Cardiac fibroblast (primary cell): ENCODE data around the gene TAGLN2.
A peak's percentile ranks its signal among the peaks of the same experiment; 100 is the strongest.

ENCODE experiments used
- DNase-seq, 2 donors: peaks; one replicate each; pipeline versions ENCODE4 v3.0.0 to v3.0.0-alpha.2; 2010; ENCODE audit warnings: low read depth in 2 of 2
- H3K4me3 ChIP-seq, 2 donors: replicated peaks in 1 of 2; 1 replicate in 1 of 2; 2 replicates in 1 of 2; pipeline ENCODE4 v1.5.1; 2011; ENCODE audit warnings: low read depth in 2 of 2, low read length in 2 of 2, mild to moderate bottlenecking in 2 of 2, moderate library complexity in 1 of 2
- CTCF ChIP-seq: IDR thresholded peaks from one replicate; pipeline ENCODE4 v1.5.1; 2011; ENCODE audit warnings: low read depth, mild to moderate bottlenecking, low read length, inconsistent platforms

Gene TAGLN2

GRCh38 chr1:159896546-159896930, 28.8 kb downstream of the TAGLN2 start:
- no peak for TF ChIP-seq CTCF
- H3K4me3 ChIP-seq, result no peak overlapping the region
- no peak for DNase-seq

- no peak overlapping the region for H3K4me3 ChIP-seq
- no peak for DNase-seq
- TF ChIP-seq CTCF, result no peak
Measured at GRCh38 chr1:159895836-159896545, 29.3 kb downstream of the TAGLN2 start.

- H3K4me3 ChIP-seq, result no peak overlapping the region
- no peak for DNase-seq
- TF ChIP-seq CTCF, result no peak
Measured at GRCh38 chr1:159895286-159895685, 30.0 kb downstream of the TAGLN2 start.

- DNase-seq, result no peak
- TF ChIP-seq CTCF, result no peak
- no peak overlapping the region for H3K4me3 ChIP-seq
Measured at GRCh38 chr1:159892944-159893343, 32.4 kb downstream of the TAGLN2 start.

DNA sequence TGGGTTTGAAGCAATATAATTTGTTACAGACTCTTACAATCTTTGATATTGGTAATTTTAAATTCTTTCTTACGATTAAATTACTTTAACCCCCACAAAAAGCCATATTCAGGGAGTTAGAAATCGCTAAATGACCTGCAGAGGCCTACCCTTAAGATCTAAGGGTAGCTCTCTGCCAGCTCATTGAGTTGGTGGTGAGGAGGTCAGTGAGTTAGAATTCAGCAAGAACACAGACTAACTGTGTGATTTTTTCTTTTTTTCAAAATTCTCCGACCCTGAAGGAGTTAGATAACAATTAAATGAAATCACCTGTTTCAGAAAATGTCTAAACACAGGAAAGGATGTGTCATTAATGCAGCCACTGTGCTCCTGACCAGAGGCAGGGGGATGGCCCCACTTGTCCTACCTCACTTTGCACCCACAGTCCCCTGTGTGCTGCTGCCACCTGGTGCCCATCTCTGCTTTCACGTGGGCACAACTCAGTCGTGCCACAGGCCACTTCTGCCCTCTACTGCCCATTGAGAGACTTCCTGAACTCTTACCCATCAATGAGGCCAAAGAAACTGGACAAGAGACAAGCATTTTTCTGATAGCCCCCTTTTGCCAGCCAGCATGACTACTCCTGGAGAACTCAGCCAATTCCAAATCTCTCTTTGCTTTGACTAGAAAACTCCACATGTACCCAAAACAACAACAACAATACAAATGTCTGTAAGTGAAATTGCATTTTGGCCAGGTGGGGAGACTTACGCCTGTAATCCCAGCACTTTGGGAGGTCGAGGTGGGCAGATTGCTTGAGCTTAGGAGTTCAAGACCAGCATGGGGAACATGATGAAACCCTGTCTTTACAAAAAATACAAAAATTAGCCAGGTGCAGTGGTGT, 33.8 kb downstream of the TAGLN2 start:
- DNase-seq, result peak; percentile 93 to 94
- peak; percentile 97 for TF ChIP-seq CTCF
- H3K4me3 ChIP-seq, result no peak overlapping the region

GRCh38 chr1:159890390-159890789, 34.9 kb downstream of the TAGLN2 start:
- peak in 1 of 2 donors; percentile 31 for DNase-seq
- H3K4me3 ChIP-seq, result peak overlapping the region in 1 of 2 donors; percentile 13
- TF ChIP-seq CTCF, result no peak
